HepG2 (cell line): ENCODE data around the gene MAP4K3. TPM values are rescaled to one million over a fixed set of nuclear protein-coding genes. Genes with fewer than 3 reads are reported as not detected.

Experiments used
- CENPT ChIP-seq: sonication (generic); formaldehyde crosslinking; IDR thresholded peaks from 2 replicates; pipeline ENCODE4 v1.8.0; 2022; ENCODE audit warnings: low read depth, mild to moderate bottlenecking, moderate library complexity, missing genetic modification reagents
- FOXC1 ChIP-seq: sonication (generic); formaldehyde crosslinking; IDR thresholded peaks from 2 replicates; pipeline ENCODE4 v1.8.0; 2022; ENCODE audit warnings: mild to moderate bottlenecking, missing genetic modification reagents, borderline replicate concordance
- GATAD2A ChIP-seq: IDR thresholded peaks from 2 replicates; pipeline ENCODE4 v1.6.1; 2016
- HNRNPH1 ChIP-seq: fragments of 200-400 bp; formaldehyde crosslinking; optimal IDR thresholded peaks from 2 replicates; pipeline ENCODE3; 2017; ENCODE audit warnings: mild to moderate bottlenecking, low read depth, low read length
- HOXA7 ChIP-seq: sonication (generic); formaldehyde crosslinking; IDR thresholded peaks from 2 replicates; pipeline ENCODE4 v1.8.1; 2022; ENCODE audit warnings: mild to moderate bottlenecking, missing genetic modification reagents, moderate library complexity
- KLF6 ChIP-seq: IDR thresholded peaks from 2 replicates; pipeline ENCODE4 v1.8.0; 2016; ENCODE audit warnings: missing biosample characterization, missing genetic modification reagents
- NCOA2 ChIP-seq: sonication (generic); formaldehyde crosslinking; IDR thresholded peaks from 2 replicates; pipeline ENCODE4 v1.8.0; 2022; ENCODE audit warnings: inconsistent platforms
- NFYC ChIP-seq: IDR thresholded peaks from 2 replicates; pipeline ENCODE4 v1.6.1; 2016; ENCODE audit warnings: missing genetic modification reagents, missing compliant biosample characterization
- NONO ChIP-seq, 2 experiments: fragments of 450-650 bp in 1 of 2; sonication (generic) in 1 of 2; formaldehyde crosslinking in 1 of 2; IDR thresholded peaks in 1 of 2; conservative IDR thresholded peaks in 1 of 2; 2 replicates each; pipeline versions ENCODE4 v1.6.1 to v1.8.0; 2017 to 2022; ENCODE audit warnings: mild to moderate bottlenecking in 1 of 2, missing genetic modification reagents in 1 of 2, moderate library complexity in 1 of 2
- PAX8 ChIP-seq: sonication (generic); formaldehyde crosslinking; IDR thresholded peaks from 2 replicates; pipeline ENCODE4 v1.8.0; 2022; ENCODE audit warnings: mild to moderate bottlenecking, missing genetic modification reagents, borderline replicate concordance
- PTBP1 ChIP-seq: fragments of 200-400 bp; formaldehyde crosslinking; IDR thresholded peaks from 2 replicates; pipeline ENCODE4 v1.6.1; 2018; ENCODE audit warnings: low read length, low read depth; ENCODE audit not compliant: poor library complexity, severe bottlenecking
- RAD21 ChIP-seq: fragments of 450-650 bp; formaldehyde crosslinking; IDR thresholded peaks from 2 replicates; pipeline ENCODE4 v1.5.0; 2020; ENCODE audit warnings: mild to moderate bottlenecking
- ZNF230 ChIP-seq: sonication (generic); formaldehyde crosslinking; IDR thresholded peaks from 2 replicates; pipeline ENCODE4 v1.4.0; 2020; ENCODE audit warnings: mild to moderate bottlenecking, missing genetic modification reagents
- ZNF451 ChIP-seq: sonication (generic); formaldehyde crosslinking; IDR thresholded peaks from 2 replicates; pipeline ENCODE4 v1.5.0; 2020; ENCODE audit warnings: mild to moderate bottlenecking, missing genetic modification reagents
- ZNF468 ChIP-seq: sonication (generic); formaldehyde crosslinking; IDR thresholded peaks from 2 replicates; pipeline ENCODE4 v1.8.0; 2022; ENCODE audit warnings: mild to moderate bottlenecking, moderate library complexity, missing genetic modification reagents
- ZSCAN12 ChIP-seq: sonication (generic); formaldehyde crosslinking; IDR thresholded peaks from 2 replicates; pipeline ENCODE4 v1.9.0; 2021; ENCODE audit warnings: mild to moderate bottlenecking, missing genetic modification reagents
- polyA plus RNA-seq, 8 experiments: library from polyadenylated mRNA; depleted of rRNA in 3 of 8; stranded (reverse) in 7 of 8; unstranded in 1 of 8; fragments of >200 nt; fragmentation: Illumina TruSeq in 4 of 8; extraction: Trizol in 4 of 8; gene quantifications; 2 replicates each; pipeline versions ENCODE4 v1.2.1 to v1.2.3, GENCODE V29; 2011 to 2016; ENCODE audit warnings: low read depth in 4 of 8, missing spikeins in 1 of 8, mixed read lengths in 1 of 8; ENCODE audit not compliant: insufficient read depth in 1 of 8
- total RNA-seq, 5 experiments: library from RNA; depleted of rRNA; stranded (reverse); fragments of >200 nt; fragmentation: Illumina TruSeq; extraction: Trizol; gene quantifications; 2 replicates each; pipeline ENCODE4 v1.2.3, GENCODE V29; 2016; ENCODE audit warnings: low read depth in 1 of 5
- TF ChIP-seq, protein P1 (sequence below): sonication (generic); formaldehyde crosslinking; IDR thresholded peaks from 2 replicates; pipeline ENCODE4 v1.5.1; 2020; ENCODE audit warnings: mild to moderate bottlenecking, missing genetic modification reagents, moderate library complexity
- TF ChIP-seq, protein P2 (sequence below): sonication (generic); formaldehyde crosslinking; IDR thresholded peaks from 2 replicates; pipeline ENCODE4 v1.8.1; 2023; ENCODE audit warnings: mild to moderate bottlenecking, missing genetic modification reagents
- TF ChIP-seq, protein P3 (sequence below): sonication (generic); formaldehyde crosslinking; IDR thresholded peaks from 2 replicates; pipeline ENCODE4 v1.5.0; 2020; ENCODE audit warnings: missing genetic modification reagents
- TF ChIP-seq, protein P4 (sequence below): sonication (generic); formaldehyde crosslinking; IDR thresholded peaks from 2 replicates; pipeline ENCODE4 v1.5.0; 2020; ENCODE audit warnings: missing genetic modification reagents
- TF ChIP-seq, protein P5 (sequence below), 2 experiments: fragments of 450-650 bp in 1 of 2; sonication (generic) in 1 of 2; formaldehyde crosslinking; IDR thresholded peaks; 2 replicates each; pipeline versions ENCODE4 v1.5.0 to v1.8.0; 2020 to 2022; ENCODE audit warnings: mild to moderate bottlenecking in 1 of 2, missing genetic modification reagents in 1 of 2

Gene MAP4K3
- total and polyA plus RNA-seq, 2 of the 13 experiments (the other 11 are each of a cell fraction or from before 2014, with no cell fraction given), result 45.9 to 53.2 TPM

DNA sequence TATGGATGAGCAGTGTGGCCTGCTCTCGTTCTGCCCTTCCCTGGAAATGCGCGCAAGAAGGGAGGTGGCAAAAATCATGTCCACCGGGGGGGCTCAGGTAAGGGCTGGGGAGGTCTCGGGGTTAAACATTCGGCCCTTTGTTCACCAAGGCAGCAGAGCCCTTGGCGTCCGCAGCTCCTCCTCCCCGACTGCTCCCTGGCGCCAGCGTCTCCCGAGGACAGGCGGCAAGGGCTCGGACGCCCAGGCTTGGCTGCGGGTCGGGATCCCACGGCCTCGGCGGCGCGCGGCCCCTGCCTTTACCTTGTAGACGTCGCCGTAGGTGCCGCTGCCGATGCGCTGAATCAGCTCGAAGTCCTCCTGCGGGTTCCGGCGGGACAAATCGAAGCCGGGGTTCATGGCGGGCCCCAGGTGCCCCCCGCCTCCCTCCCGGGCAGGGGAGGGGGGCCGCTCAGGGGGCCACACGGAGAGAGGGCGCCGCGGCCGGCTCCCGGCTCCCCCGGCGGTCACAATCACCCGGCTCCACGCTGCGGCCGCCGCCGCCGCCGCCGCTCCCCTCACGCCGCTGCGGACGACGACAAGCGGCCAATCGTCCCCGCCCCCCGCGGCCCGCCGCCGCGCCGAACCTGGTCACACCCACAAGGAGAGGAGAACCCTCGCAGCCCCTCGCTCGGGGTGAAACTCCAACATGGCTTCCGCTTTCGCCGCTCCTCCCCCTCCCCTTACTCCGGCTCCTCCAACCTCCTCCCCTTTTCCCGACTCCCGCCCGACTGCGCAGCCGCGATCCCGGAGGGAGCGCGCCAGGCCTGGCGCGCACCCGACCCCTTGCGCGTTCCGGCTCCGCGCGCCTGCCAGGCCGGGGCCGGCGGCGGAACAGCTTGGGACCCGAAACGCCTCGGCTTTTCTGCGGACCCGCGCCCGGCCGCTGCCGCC lies at the start of gene MAP4K3 (continued):
- TF ChIP-seq, protein P1, sequence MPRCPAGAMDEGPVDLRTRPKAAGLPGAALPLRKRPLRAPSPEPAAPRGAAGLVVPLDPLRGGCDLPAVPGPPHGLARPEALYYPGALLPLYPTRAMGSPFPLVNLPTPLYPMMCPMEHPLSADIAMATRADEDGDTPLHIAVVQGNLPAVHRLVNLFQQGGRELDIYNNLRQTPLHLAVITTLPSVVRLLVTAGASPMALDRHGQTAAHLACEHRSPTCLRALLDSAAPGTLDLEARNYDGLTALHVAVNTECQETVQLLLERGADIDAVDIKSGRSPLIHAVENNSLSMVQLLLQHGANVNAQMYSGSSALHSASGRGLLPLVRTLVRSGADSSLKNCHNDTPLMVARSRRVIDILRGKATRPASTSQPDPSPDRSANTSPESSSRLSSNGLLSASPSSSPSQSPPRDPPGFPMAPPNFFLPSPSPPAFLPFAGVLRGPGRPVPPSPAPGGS (CRISPR knock-in tag), result no peak; the same call in 1 of the 2 replicates
- TF ChIP-seq ZNF230 (CRISPR knock-in tag), result no peak; the same call in 1 of the 2 replicates
- TF ChIP-seq ZNF451, result no peak; the same call in 1 of the 2 replicates
- no peak for TF ChIP-seq CENPT (CRISPR knock-in tag)
- TF ChIP-seq ZNF468 (CRISPR knock-in tag), result 0 out of 2 replicates have a peak, but pooled peaks have one; percentile 58
- TF ChIP-seq, protein P2, sequence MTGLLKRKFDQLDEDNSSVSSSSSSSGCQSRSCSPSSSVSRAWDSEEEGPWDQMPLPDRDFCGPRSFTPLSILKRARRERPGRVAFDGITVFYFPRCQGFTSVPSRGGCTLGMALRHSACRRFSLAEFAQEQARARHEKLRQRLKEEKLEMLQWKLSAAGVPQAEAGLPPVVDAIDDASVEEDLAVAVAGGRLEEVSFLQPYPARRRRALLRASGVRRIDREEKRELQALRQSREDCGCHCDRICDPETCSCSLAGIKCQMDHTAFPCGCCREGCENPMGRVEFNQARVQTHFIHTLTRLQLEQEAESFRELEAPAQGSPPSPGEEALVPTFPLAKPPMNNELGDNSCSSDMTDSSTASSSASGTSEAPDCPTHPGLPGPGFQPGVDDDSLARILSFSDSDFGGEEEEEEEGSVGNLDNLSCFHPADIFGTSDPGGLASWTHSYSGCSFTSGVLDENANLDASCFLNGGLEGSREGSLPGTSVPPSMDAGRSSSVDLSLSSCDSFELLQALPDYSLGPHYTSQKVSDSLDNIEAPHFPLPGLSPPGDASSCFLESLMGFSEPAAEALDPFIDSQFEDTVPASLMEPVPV (CRISPR knock-in tag), result peak; percentile 54; the same call in 1 of the 2 replicates
- peak; percentile 15; the same call in 1 of the 2 replicates for TF ChIP-seq NCOA2 (CRISPR knock-in tag)
- TF ChIP-seq HOXA7 (CRISPR knock-in tag), result no peak
- TF ChIP-seq ZSCAN12 (CRISPR knock-in tag), result no peak; the same call in 1 of the 2 replicates
- peak; percentile 63 for TF ChIP-seq RAD21 (CRISPR knock-in tag)
- TF ChIP-seq FOXC1, result peak; percentile 42; the same call in 1 of the 2 replicates
- TF ChIP-seq, protein P3, sequence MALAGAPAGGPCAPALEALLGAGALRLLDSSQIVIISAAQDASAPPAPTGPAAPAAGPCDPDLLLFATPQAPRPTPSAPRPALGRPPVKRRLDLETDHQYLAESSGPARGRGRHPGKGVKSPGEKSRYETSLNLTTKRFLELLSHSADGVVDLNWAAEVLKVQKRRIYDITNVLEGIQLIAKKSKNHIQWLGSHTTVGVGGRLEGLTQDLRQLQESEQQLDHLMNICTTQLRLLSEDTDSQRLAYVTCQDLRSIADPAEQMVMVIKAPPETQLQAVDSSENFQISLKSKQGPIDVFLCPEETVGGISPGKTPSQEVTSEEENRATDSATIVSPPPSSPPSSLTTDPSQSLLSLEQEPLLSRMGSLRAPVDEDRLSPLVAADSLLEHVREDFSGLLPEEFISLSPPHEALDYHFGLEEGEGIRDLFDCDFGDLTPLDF (CRISPR knock-in tag), result peak; percentile 1; the same call in 1 of the 2 replicates
- no peak for TF ChIP-seq NFYC
- no peak for TF ChIP-seq NONO (IDR thresholded peaks at IDR 0.05)
- peak; percentile 80; the same call in 1 of the 2 replicates for TF ChIP-seq NONO (CRISPR knock-in tag; conservative IDR thresholded peaks at IDR 0.05)
- no peak for TF ChIP-seq PTBP1
- TF ChIP-seq PAX8 (CRISPR knock-in tag), result no peak
- TF ChIP-seq, protein P4, sequence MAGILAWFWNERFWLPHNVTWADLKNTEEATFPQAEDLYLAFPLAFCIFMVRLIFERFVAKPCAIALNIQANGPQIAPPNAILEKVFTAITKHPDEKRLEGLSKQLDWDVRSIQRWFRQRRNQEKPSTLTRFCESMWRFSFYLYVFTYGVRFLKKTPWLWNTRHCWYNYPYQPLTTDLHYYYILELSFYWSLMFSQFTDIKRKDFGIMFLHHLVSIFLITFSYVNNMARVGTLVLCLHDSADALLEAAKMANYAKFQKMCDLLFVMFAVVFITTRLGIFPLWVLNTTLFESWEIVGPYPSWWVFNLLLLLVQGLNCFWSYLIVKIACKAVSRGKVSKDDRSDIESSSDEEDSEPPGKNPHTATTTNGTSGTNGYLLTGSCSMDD (CRISPR knock-in tag), result 0 out of 2 replicates have a peak, but pooled peaks have one; percentile 54
- TF ChIP-seq, protein P5, sequence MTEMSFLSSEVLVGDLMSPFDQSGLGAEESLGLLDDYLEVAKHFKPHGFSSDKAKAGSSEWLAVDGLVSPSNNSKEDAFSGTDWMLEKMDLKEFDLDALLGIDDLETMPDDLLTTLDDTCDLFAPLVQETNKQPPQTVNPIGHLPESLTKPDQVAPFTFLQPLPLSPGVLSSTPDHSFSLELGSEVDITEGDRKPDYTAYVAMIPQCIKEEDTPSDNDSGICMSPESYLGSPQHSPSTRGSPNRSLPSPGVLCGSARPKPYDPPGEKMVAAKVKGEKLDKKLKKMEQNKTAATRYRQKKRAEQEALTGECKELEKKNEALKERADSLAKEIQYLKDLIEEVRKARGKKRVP (CRISPR knock-in tag; IDR thresholded peaks at IDR 0.05), result no peak
- TF ChIP-seq KLF6 (CRISPR knock-in tag), result no peak; the same call in none of the 2 replicates
- no peak for TF ChIP-seq HNRNPH1
- no peak for TF ChIP-seq GATAD2A
